AG10803 (cell line): Measurements from ENCODE around the gene FXR2.

ENCODE experiments used
- DNase-seq: peaks from one replicate; pipeline ENCODE4 v3.0.0; 2010; ENCODE audit warnings: low read depth
- H3K4me3 ChIP-seq: 2 replicates; pipeline ENCODE4 v1.5.1; 2011; ENCODE audit warnings: mild to moderate bottlenecking, low read length, control low read depth
- TF ChIP-seq, protein P1 (sequence below): conservative IDR thresholded peaks from 2 replicates; pipeline ENCODE4 v1.5.1; 2011; ENCODE audit warnings: mild to moderate bottlenecking, low read length, control low read depth, inconsistent platforms

FXR2 gene

DNA sequence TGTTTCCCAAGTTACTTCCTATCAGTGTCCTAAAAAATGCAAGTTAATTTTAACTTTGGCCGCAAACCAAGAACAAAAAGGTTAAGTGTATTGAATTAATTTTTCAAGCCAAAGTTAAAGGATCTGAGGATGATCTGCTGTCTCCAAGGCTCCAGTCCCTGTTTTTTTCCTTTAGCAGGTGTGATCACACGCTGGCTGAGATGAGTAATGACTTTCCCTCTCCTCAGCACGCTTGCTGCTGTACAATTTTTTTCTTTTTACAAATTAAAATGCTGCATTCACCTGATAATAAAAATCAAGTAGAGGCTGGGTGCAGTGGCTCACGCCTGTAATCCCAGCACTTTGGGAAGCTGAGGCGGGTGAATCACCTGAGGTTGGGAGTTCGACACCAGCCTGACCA, 69.8 kb downstream of the FXR2 start:
- no peak overlapping the region for H3K4me3 ChIP-seq
- no peak for DNase-seq
- TF ChIP-seq, protein P1, sequence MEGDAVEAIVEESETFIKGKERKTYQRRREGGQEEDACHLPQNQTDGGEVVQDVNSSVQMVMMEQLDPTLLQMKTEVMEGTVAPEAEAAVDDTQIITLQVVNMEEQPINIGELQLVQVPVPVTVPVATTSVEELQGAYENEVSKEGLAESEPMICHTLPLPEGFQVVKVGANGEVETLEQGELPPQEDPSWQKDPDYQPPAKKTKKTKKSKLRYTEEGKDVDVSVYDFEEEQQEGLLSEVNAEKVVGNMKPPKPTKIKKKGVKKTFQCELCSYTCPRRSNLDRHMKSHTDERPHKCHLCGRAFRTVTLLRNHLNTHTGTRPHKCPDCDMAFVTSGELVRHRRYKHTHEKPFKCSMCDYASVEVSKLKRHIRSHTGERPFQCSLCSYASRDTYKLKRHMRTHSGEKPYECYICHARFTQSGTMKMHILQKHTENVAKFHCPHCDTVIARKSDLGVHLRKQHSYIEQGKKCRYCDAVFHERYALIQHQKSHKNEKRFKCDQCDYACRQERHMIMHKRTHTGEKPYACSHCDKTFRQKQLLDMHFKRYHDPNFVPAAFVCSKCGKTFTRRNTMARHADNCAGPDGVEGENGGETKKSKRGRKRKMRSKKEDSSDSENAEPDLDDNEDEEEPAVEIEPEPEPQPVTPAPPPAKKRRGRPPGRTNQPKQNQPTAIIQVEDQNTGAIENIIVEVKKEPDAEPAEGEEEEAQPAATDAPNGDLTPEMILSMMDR: no peak
